BLaER1 treated with 17β-estradiol and CSF1 and Interleukin-3, amounts not matched to agents 10 nM and 100 nM (cell line): ENCODE measurements around the gene LILRB5.
"Not testable (repeated sequence)": the region's sequence is repeated elsewhere in the genome, so short reads cannot be mapped to it uniquely, and the experiment has no call there.

Experiments
- H3K27ac ChIP-seq, 11 experiments: shearing (Covaris generic); formaldehyde crosslinking; 2 replicates each; pipeline ENCODE4 v1.8.1; 2022
- H3K27me3 ChIP-seq, 11 experiments: shearing (Covaris generic); formaldehyde crosslinking; 2 replicates each; pipeline ENCODE4 v1.8.1; 2022
- H3K36me3 ChIP-seq, 11 experiments: shearing (Covaris generic); formaldehyde crosslinking; 2 replicates each; pipeline ENCODE4 v1.8.1; 2022
- H3K4me1 ChIP-seq, 10 experiments: shearing (Covaris generic); formaldehyde crosslinking; 2 replicates each; pipeline ENCODE4 v1.8.1; 2022
- H3K4me2 ChIP-seq, 11 experiments: shearing (Covaris generic); formaldehyde crosslinking; 2 replicates each; pipeline ENCODE4 v1.8.1; 2022
- H3K4me3 ChIP-seq, 10 experiments: shearing (Covaris generic); formaldehyde crosslinking; 2 replicates each; pipeline ENCODE4 v1.8.1; 2022
- H3K9ac ChIP-seq, 11 experiments: shearing (Covaris generic); formaldehyde crosslinking; 2 replicates each; pipeline ENCODE4 v1.8.1; 2022
- H3K9me3 ChIP-seq, 11 experiments: shearing (Covaris generic); formaldehyde crosslinking; replicated peaks in 1 of 11; 2 replicates each; pipeline ENCODE4 v1.8.1; 2022
- H4K20me1 ChIP-seq, 11 experiments: shearing (Covaris generic); formaldehyde crosslinking; 2 replicates each; pipeline ENCODE4 v1.8.1; 2022
- Cebpa-rat ChIP-seq, 11 experiments: shearing (Covaris generic); IDR thresholded peaks; 2 replicates each; pipeline ENCODE4 v1.8.1; 2022

The LILRB5 gene

DNA sequence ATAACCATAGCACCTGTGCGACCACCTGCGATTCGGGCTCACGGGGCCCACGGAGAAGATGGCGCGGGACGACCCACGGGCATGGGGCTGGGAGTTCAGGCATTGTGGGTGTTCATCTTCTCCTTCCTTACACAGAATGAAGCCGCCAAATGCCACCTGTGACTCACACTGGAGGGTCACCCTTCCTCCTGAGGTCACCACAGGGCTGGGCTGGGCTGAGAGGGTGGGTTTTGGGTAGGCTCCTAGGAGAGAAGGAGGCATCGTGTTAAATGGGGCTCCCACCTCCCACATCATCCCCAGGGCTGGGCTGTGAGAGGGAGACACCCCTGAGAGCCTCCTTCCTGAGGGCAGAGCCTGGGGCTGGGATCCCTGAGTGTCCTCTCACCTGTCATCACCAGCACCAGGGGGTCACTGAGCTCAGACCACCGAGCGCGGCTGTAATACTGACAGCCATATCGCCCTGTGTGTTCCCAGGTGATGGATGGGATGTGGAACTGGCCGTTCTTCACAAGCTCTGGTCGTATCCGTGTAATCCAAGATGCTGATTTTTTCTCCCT is 22.4 kb upstream of the LILRB5 start:
- H3K4me1 ChIP-seq: peaks cover 71 to 90% (median 77%) of the 10 kb centered on the region in 10 experiments

DNA sequence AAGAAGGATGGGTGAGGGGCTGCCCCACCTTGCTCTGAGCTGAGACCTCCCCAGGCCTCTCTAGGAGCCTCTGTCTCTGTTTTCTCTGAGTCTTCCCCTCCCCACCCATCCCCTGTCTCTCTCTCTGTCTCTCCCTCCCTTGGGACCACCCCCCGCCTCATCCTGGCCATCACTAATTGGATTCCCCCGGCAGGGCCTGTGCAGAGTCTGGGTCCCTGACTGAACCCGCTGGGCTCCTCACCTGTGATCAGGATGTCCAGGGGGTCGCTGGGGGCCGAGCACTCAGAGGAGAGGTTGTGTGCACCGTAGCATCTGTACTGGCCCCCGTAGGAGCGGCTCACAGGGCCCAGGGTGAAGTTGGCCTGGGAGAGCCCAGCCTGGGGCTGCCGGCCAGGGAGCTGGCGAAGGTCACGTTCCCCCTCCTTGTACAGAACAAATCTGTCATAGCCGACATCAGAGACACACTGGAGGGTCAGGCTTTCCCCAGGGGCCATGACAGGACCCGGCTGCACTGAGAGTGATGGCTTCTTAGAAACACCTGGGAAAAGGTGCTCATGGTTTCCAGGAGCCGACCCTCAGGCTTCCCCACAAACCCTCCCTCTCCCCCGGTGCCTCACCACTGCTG is 21.6 kb upstream of the LILRB5 start:
- H3K36me3 ChIP-seq: peaks cover 0 to 67% (median 57%) of the 10 kb centered on the region in 11 experiments; a peak in 16 of 22 replicates
- peak overlapping the region; percentile 89 to 100 (median 99) for H3K4me2 ChIP-seq
- H4K20me1 ChIP-seq: peaks cover 0 to 35% (median 12%) of the 10 kb centered on the region in 11 experiments; a peak in 10 of 22 replicates
- peak overlapping the region; percentile 26 to 95 (median 84); a peak in 17 of 22 replicates for H3K9ac ChIP-seq
- H3K27me3 ChIP-seq, H3K9me3 ChIP-seq: not testable (repeated sequence)
- peak overlapping the region in 8 of 11 experiments; percentile 30 to 98 (median 90); a peak in 13 of 22 replicates for H3K27ac ChIP-seq
- peaks cover 63 to 90% (median 72%) of the 10 kb centered on the region in 10 experiments for H3K4me1 ChIP-seq
- peak overlapping the region in 9 of 10 experiments; percentile 14 to 85 (median 80); a peak in 17 of 20 replicates for H3K4me3 ChIP-seq

More for the DNA sequence above, 22.4 kb upstream of the LILRB5 start:
- Histone ChIP-seq H3K27ac (peak overlapping the region; percentile 86 to 98 (median 93)), H3K9ac (peak overlapping the region; percentile 78 to 95 (median 85)), H3K4me3 (peak overlapping the region; percentile 47 to 85 (median 78)), H4K20me1 (peaks cover 0 to 33% (median 12%) of the 10 kb centered on the region in 11 experiments; a peak in 10 of 22 replicates), H3K27me3 (no peaks in the 10 kb centered on the region), H3K4me2 (peak overlapping the region; percentile 89 to 100 (median 99)), H3K9me3 (no peaks in the 10 kb centered on the region), H3K36me3 (peaks cover 0 to 59% (median 50%) of the 10 kb centered on the region in 11 experiments; a peak in 16 of 22 replicates)
- no peak for TF ChIP-seq Cebpa-rat (IDR thresholded peaks at IDR 0.05)

- Histone ChIP-seq H3K36me3 (peaks cover 0 to 70% (median 57%) of the 10 kb centered on the region in 11 experiments; a peak in 16 of 22 replicates), H4K20me1 (peaks cover 0 to 35% (median 12%) of the 10 kb centered on the region in 11 experiments; a peak in 10 of 22 replicates), H3K4me1 (peaks cover 63 to 90% (median 68%) of the 10 kb centered on the region in 10 experiments), H3K4me2 (peak overlapping the region; percentile 89 to 100 (median 99)), H3K9ac (peak overlapping the region in 9 of 11 experiments; percentile 32 to 95 (median 57); a peak in 16 of 22 replicates), H3K4me3 (peak overlapping the region in 6 of 10 experiments; percentile 73 to 85 (median 80); a peak in 11 of 20 replicates), H3K27ac (peak overlapping the region in 8 of 11 experiments; percentile 5 to 88 (median 36); a peak in 10 of 22 replicates)
- H3K27me3 ChIP-seq, H3K9me3 ChIP-seq: not testable (repeated sequence)
These were observed 21.0 kb upstream of the LILRB5 start for GRCh38 chr19:54278056-54278455.

- Histone ChIP-seq H3K4me3 (peak overlapping the region in 4 of 10 experiments; percentile 19 to 85 (median 80); a peak in 7 of 20 replicates), H3K36me3 (peaks cover 0 to 70% (median 57%) of the 10 kb centered on the region in 11 experiments; a peak in 16 of 22 replicates), H4K20me1 (peaks cover 0 to 35% (median 12%) of the 10 kb centered on the region in 11 experiments; a peak in 10 of 22 replicates), H3K9ac (peak overlapping the region in 3 of 11 experiments; percentile 89 to 95 (median 94); a peak in 7 of 22 replicates), H3K4me1 (peaks cover 63 to 90% (median 68%) of the 10 kb centered on the region in 10 experiments), H3K4me2 (peak overlapping the region; percentile 89 to 100 (median 99); a peak in 21 of 22 replicates), H3K27ac (peak overlapping the region in 4 of 11 experiments; percentile 23 to 88 (median 76); a peak in 6 of 22 replicates)
- not testable (repeated sequence) for H3K27me3 ChIP-seq, H3K9me3 ChIP-seq
These were observed 20.1 kb upstream of the LILRB5 start for GRCh38 chr19:54277111-54277615.

- peaks cover 56 to 89% (median 66%) of the 10 kb centered on the region in 10 experiments for H3K4me1 ChIP-seq
- TF ChIP-seq Cebpa-rat (IDR thresholded peaks at IDR 0.05): no peak
- no peaks in the 10 kb centered on the region for H3K9me3 ChIP-seq
- H4K20me1 ChIP-seq: peaks cover 0 to 35% (median 12%) of the 10 kb centered on the region in 11 experiments; a peak in 10 of 22 replicates
- H3K4me2 ChIP-seq: peak overlapping the region in 6 of 11 experiments; percentile 15 to 100 (median 60); a peak in 9 of 22 replicates
- no peaks in the 10 kb centered on the region for H3K27me3 ChIP-seq
- peak overlapping the region in 3 of 10 experiments; percentile 26 to 85 (median 80); a peak in 5 of 20 replicates for H3K4me3 ChIP-seq
- peak overlapping the region in 3 of 11 experiments; percentile 9 to 95 (median 94); a peak in 4 of 22 replicates for H3K9ac ChIP-seq
- H3K36me3 ChIP-seq: peaks cover 0 to 70% (median 57%) of the 10 kb centered on the region in 11 experiments; a peak in 16 of 22 replicates
- peak overlapping the region in 3 of 11 experiments; percentile 36 to 48 (median 36); a peak in 4 of 22 replicates for H3K27ac ChIP-seq
These were observed 18.9 kb upstream of the LILRB5 start for GRCh38 chr19:54275951-54276350.

DNA sequence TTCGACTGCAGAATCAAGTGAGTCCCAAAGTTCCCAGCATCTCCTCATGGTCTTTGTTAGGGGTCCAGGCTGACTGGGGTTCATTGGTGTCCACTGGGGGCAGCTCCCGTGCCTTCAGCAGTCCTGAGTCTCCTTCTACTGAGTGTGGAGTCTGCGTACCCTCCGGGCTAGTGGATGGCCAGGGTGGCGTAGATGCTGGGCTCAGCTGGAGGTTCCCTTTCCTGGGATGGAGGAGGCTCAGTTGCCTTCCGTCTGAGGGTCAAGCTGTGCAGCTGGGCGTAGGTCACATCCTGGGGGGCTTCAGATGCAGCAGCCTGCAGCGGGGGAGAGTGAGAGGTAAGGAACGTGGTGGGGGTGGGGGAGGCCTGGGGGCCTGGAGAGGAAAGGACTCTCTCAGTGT is 17.4 kb upstream of the LILRB5 start:
- H3K4me1 ChIP-seq: peaks cover 41 to 96% (median 59%) of the 10 kb centered on the region in 10 experiments
- not testable (repeated sequence) for H3K4me3 ChIP-seq, H3K9ac ChIP-seq, H3K9me3 ChIP-seq, H3K27me3 ChIP-seq
- H3K27ac ChIP-seq: peak overlapping the region in 1 of 11 experiments; percentile 36; a peak in 1 of 22 replicates
- peak overlapping the region in 3 of 11 experiments; percentile 37 to 100 (median 83); a peak in 5 of 22 replicates for H3K4me2 ChIP-seq
- H4K20me1 ChIP-seq: peaks cover 0 to 35% (median 12%) of the 10 kb centered on the region in 11 experiments; a peak in 10 of 22 replicates
- H3K36me3 ChIP-seq: peaks cover 0 to 61% (median 54%) of the 10 kb centered on the region in 11 experiments; a peak in 16 of 22 replicates

GRCh38 chr19:54273821-54274220 is 16.7 kb upstream of the LILRB5 start:
- H3K4me3 ChIP-seq: no peak overlapping the region

DNA sequence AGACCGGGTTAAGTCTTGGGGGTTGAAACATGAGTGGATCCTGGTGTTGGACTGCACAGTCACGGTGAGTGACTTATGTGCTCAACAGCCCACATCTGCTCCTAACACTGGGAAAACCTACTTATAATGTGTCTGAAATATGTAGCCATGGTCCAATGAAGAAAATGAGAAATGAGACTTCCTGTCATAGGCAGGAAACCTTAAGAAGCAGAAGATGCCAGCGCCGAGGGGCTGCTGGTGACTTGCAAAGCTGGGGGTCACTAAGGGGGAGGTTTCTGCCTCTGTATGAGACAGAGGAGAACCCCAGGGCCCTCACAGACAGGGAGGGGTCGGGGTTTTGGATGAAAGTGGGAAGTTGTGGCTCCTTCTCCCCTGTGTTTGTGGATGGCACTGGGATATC is 15.1 kb upstream of the LILRB5 start:
- Histone ChIP-seq H3K9ac (peak overlapping the region in 4 of 11 experiments; percentile 9 to 68 (median 64); a peak in 7 of 22 replicates), H3K27ac (peak overlapping the region in 6 of 11 experiments; percentile 38 to 81 (median 66); a peak in 10 of 22 replicates), H3K4me3 (0 out of 20 replicates have a peak overlapping the region, but pooled peaks of 1 of the 10 experiments have one; percentile 14), H3K4me1 (peaks cover 18 to 72% (median 35%) of the 10 kb centered on the region in 10 experiments), H3K4me2 (peak overlapping the region; percentile 50 to 100 (median 66)), H3K36me3 (peaks cover 0 to 39% (median 31%) of the 10 kb centered on the region in 11 experiments; a peak in 16 of 22 replicates), H4K20me1 (peaks cover 0 to 25% (median 4%) of the 10 kb centered on the region in 11 experiments; a peak in 9 of 22 replicates)
- H3K9me3 ChIP-seq, H3K27me3 ChIP-seq: not testable (repeated sequence)

More at GRCh38 chr19:54273821-54274220, 16.7 kb upstream of the LILRB5 start:
- no peaks in the 10 kb centered on the region for H3K27me3 ChIP-seq
- peaks cover 0 to 35% (median 12%) of the 10 kb centered on the region in 11 experiments; a peak in 10 of 22 replicates for H4K20me1 ChIP-seq
- no peaks in the 10 kb centered on the region for H3K9me3 ChIP-seq
- peaks cover 34 to 89% (median 52%) of the 10 kb centered on the region in 10 experiments for H3K4me1 ChIP-seq
- TF ChIP-seq Cebpa-rat (IDR thresholded peaks at IDR 0.05): no peak
- peak overlapping the region in 2 of 11 experiments; percentile 27 to 36; a peak in 2 of 22 replicates for H3K27ac ChIP-seq
- peak overlapping the region in 4 of 11 experiments; percentile 71 to 100 (median 80); a peak in 7 of 22 replicates for H3K4me2 ChIP-seq
- H3K36me3 ChIP-seq: peaks cover 0 to 54% (median 47%) of the 10 kb centered on the region in 11 experiments; a peak in 16 of 22 replicates
- H3K9ac ChIP-seq: no peak overlapping the region; a peak in 1 of 22 replicates

GRCh38 chr19:54271587-54271986 is 14.5 kb upstream of the LILRB5 start:
- peak overlapping the region in 9 of 11 experiments; percentile 50 to 100 (median 77); a peak in 15 of 22 replicates for H3K4me2 ChIP-seq
- peaks cover 15 to 69% (median 29%) of the 10 kb centered on the region in 10 experiments for H3K4me1 ChIP-seq
- H4K20me1 ChIP-seq: peaks cover 0 to 19% (median 4%) of the 10 kb centered on the region in 11 experiments; a peak in 9 of 22 replicates
- H3K4me3 ChIP-seq: 0 out of 20 replicates have a peak overlapping the region, but pooled peaks of 1 of the 10 experiments have one; percentile 14
- H3K27me3 ChIP-seq, H3K9me3 ChIP-seq: not testable (repeated sequence)
- H3K36me3 ChIP-seq: peaks cover 0 to 33% (median 25%) of the 10 kb centered on the region in 11 experiments; a peak in 16 of 22 replicates
- H3K9ac ChIP-seq: peak overlapping the region in 4 of 11 experiments; percentile 47 to 70 (median 64); a peak in 8 of 22 replicates
- peak overlapping the region in 6 of 11 experiments; percentile 38 to 81 (median 72); a peak in 10 of 22 replicates for H3K27ac ChIP-seq
